Measurements from ENCODE around the gene SNAP29.
"Not testable (repeated sequence)": the region's sequence is repeated elsewhere in the genome, so short reads cannot be mapped to it uniquely, and the experiment has no call there.

SNAP29 gene

DNA sequence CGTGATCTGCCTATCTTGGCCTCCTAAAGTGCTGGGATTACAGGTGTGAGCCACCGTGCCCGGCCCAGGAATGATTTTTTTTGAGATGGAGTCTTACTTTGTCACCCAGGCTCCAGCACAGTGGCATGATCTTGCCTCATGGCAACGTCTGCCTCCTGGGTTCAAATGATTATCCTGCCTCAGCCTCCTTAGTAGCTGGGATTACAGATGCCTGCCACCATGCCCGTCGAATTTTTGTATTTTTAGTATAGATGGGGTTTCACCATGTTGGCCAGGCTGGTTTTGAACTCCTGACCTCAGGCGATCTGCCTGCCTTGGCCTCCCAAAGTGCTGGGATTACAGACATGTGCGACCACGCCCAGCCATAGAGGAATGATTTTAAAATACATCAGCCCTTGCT lies 76.2 kb downstream of the SNAP29 start:
- not testable (repeated sequence) for DNase-seq

DNA sequence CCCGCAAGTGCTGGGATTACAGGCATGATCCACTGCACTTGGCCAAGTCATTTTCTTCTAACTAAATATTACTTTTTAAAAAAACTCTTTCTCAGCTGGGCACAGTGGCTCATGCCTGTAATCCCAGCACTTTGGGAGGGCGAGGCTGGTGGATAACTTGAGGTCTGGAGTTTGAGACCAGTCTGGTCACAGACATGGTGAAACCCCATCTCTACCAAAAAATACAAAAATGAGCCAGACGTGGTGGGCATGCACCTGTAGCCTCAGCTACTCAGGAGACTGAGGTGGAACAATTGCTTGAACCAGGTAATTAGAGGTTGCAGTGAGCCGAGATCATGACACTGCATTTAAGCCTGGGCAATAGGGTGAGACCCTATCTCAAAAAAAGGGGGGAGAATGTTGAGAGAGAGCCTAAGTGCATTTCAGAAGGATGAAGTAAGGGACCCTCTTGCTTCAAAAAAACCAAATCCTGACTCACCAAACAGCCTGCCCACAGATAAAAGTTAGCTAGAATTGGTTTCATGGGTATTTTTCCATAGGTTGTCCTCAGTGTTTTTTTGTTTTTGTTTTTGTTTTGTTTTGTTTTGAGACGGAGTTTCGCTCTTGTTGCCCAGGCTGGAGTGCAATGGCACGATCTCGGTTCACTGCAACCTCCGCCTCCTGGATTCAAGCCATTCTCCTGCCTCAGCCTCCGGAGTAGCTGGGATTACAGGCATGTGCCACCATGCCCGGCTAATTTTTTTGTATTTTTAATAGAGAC lies 77.2 kb downstream of the SNAP29 start:
- DNase-seq = not testable (repeated sequence)

DNA sequence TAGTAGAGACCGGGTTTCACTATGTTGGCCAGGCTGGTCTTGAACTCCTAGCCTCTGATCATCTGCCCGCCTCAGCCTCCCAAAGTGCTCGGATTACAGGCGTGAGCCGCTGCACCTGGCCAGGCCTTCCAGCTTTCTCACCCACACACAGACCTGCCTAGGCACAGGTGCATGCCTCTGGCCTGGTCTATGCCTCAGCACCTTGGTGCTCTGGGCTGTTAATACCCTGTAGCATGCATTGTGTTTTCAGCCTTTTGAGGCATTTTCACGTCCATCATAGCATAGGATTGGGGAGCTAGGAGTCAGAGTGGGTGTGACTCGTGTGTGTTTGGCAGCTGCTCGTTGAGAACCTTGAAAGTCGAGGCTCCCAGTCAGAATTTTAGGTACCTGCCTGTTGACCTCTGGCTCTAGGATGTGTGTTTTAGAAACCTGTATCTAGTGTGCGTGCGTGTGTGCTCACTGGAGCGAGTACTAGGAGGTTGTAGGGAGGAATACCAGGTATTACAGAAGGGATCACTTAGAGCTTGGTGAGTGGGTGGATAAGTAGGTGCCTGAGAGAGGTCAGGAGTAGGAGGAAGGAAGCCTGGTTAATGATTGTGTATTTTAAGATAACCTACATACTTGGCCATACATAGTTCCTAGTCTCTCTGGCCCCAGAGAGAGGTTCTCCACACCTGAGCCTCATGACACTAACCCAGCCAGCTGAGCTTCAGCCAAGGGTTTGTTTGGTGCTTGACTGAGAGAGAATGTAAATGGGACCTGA lies 78.4 kb downstream of the SNAP29 start:
- DNase-seq = no peak

DNA sequence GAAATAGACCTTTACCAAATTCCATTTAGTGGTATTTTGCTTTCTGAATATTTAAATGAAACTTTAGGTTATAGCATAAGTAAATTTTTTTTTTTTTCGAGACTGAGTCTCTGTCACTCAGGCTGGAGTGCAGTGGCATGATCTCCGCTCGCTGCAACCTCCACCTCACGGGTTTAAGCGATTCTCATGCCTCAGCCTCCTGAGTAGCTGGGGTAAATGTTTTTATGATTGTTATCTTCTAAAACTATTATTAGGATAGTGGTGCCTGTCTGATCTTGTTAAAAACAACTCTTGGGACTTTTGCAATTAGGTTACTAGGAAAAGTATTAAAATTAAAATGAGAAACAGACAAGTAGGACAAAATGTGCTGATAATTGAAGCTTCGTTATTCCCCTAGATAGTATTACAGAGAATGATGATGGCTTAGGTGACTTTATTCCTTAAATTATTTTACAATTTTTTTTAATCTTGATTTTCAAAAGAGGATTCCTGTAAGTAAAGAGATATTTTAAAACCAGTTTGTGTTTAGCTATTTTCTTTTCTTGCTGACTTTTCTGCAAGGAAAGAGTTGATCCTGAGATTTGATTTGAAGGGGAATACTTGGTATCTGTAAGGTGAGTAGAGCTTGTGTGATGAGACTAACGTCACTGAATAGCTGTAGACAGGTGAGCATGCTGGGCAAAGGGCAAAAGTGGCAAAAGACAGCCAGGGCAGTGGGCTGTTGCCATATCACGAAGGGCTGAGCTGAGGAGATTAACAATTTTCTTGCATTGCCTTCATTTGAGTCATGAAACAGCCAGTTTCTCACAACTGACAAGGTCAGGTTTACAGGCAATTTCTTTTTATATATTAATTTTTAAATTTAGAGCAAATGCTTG lies 79.2 kb downstream of the SNAP29 start:
- DNase-seq = no peak

DNA sequence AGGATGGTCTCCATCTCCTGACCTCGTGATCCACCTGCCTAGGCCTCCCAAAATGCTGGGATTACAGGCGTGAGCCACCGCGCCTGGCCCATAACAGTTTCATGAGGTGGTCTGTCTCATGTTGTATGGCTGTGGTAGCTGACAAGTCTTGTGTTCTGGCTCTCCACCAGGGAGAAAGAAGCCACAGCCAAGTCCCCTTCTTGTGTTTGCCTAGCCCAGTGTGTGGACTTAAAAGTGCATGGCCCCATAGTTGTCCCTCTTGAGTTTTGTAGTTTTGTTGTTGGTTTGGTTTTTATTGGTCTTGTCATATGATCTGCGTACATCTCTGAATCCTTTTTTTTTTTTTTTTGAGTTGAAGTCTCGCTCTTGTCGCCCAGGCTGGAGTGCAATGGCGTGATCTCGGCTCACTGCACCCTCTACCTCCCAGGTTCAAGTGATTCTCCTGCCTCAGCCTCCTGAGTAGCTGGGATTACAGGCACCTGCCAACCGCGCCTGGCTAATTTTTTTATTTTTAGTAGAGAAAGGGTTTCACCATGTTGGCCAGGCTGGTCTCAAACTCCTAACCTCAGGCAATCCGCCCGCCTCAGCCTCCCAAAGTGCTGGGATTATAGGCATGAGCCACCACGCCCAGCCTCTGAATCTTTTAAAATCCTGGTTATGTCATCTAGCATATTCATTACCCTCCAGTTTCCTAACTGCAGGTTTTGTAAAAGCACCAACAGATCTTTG lies 80.8 kb downstream of the SNAP29 start:
- DNase-seq = not testable (repeated sequence)

DNA sequence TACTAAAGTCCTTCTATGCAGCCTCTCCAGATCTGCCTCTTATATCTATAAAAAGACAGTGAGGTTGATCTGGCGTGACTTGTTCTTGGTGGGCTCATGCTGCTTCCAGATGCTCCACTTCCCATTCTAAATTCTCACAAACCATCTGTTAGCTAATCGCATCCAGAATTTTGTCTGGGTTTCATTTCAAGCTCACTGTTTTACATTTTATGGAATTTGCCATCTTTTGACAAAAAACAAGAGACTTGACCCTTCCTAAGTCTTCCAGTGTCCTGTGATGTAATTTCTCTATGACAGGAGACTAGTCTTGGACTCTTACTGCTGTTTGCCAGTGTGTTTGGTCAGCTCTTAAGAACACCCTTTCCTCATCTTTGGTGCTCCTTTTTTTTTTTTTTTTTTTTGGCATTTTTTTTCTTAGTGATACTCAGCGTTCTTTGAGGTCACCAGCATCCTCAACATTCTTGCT lies 81.4 kb downstream of the SNAP29 start:
- DNase-seq = no peak

Data from NCI-H1092 (cell line).